K562 (cell line): Measurements from ENCODE around the gene ROBO1.

Source experiments
- EP300 ChIP-seq: IDR thresholded peaks from 2 replicates; pipeline ENCODE4 v1.6.1; 2012; ENCODE audit warnings: low read length, improper control_type of control experiment
- FOS ChIP-seq: IDR thresholded peaks from 3 replicates; pipeline ENCODE4 v1.6.1; 2011; ENCODE audit not compliant: insufficient read length; ENCODE audit errors: extremely low read depth
- MAZ ChIP-seq, 2 experiments: fragments of 450-650 bp in 1 of 2; sonication (generic) in 1 of 2; formaldehyde crosslinking; IDR thresholded peaks in 1 of 2; conservative IDR thresholded peaks in 1 of 2; 2 replicates each; pipeline versions ENCODE4 v1.4.0 to v1.5.0; 2020; ENCODE audit warnings: mild to moderate bottlenecking in 1 of 2, missing genetic modification reagents in 1 of 2
- MEF2D ChIP-seq: conservative IDR thresholded peaks from 2 replicates; pipeline ENCODE4 v1.6.1; 2016; ENCODE audit warnings: low read depth, missing genetic modification characterization, missing compliant biosample characterization
- NCOA1 ChIP-seq: fragments of 450-650 bp; IDR thresholded peaks from 2 replicates; pipeline ENCODE4 v1.6.1; 2016; ENCODE audit warnings: low read depth
- NR1H2 ChIP-seq: sonication (generic); formaldehyde crosslinking; IDR thresholded peaks from 2 replicates; pipeline ENCODE4 v1.4.0; 2020; ENCODE audit warnings: mild to moderate bottlenecking, missing genetic modification reagents
- PCBP1 ChIP-seq: fragments of 200-400 bp; formaldehyde crosslinking; IDR thresholded peaks from 2 replicates; pipeline ENCODE4 v1.6.1; 2018; ENCODE audit warnings: mild to moderate bottlenecking, low read depth, low read length; ENCODE audit not compliant: poor library complexity, severe bottlenecking
- POLR2AphosphoS5 ChIP-seq: IDR thresholded peaks from 2 replicates; pipeline ENCODE4 v1.6.1; 2011; ENCODE audit warnings: mild to moderate bottlenecking, low read depth, low read length, moderate library complexity; ENCODE audit not compliant: control insufficient read depth, insufficient read depth
- SP1 ChIP-seq: sonication (generic); formaldehyde crosslinking; IDR thresholded peaks from 2 replicates; pipeline ENCODE4 v1.8.1; 2022; ENCODE audit warnings: mild to moderate bottlenecking, missing genetic modification reagents
- SP2 ChIP-seq: IDR thresholded peaks from 2 replicates; pipeline ENCODE4 v1.6.1; 2011; ENCODE audit warnings: mild to moderate bottlenecking, low read depth, low read length, moderate library complexity; ENCODE audit not compliant: poor library complexity, severe bottlenecking; ENCODE audit errors: extremely low read depth
- ZNF12 ChIP-seq: sonication (generic); formaldehyde crosslinking; IDR thresholded peaks from 2 replicates; pipeline ENCODE4 v1.4.0; 2020; ENCODE audit warnings: mild to moderate bottlenecking, missing genetic modification reagents

DNA sequence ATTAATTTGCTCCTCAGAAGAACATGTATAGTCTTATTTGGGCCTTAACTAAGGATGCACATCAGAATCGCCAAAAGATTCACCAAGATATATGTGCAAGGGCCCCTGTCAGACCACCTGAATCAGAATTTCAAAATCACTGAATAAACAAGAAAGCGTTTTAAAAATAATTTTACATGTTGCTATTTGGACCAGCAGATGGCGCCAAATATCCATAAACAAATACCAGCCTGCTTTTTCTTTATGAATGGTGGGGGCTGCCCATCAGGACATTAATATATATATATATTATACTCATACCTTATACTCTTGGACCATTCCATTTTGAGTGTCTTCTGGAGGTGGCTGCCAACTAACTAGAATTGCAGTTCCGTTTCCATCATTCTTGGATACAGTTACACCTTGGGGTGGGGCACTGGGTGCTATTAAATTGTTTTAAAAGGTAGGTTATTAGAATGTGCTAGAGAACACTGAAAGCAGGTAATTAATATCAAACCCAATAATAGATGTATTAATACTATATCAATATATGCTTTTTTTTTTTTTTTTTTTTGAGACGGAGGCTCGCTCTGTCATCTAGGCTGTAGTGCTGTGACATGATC, 1108.3 kb downstream of the ROBO1 start:
- TF ChIP-seq SP1 (CRISPR knock-in tag) (no peak), MEF2D (tag) (no peak), NR1H2 (no peak), SP2 (no peak), EP300 (no peak), NCOA1 (no peak), FOS (no peak), POLR2AphosphoS5 (no peak), ZNF12 (CRISPR knock-in tag) (no peak), PCBP1 (no peak), MAZ (CRISPR knock-in tag; conservative IDR thresholded peaks at IDR 0.05 in 1 of 2, IDR thresholded peaks at IDR 0.05 in 1 of 2) (no peak)
